Urinary bladder (tissue), 4 donors: ENCODE results near the gene ABCC1. TPM values are rescaled to one million over a fixed set of nuclear protein-coding genes. Genes with fewer than 3 reads are reported as not detected.
"Not testable (repeated sequence)": the region's sequence is repeated elsewhere in the genome, so short reads cannot be mapped to it uniquely, and the experiment has no call there.

Experiments
- DNase-seq: peaks from one replicate; pipeline ENCODE4 v3.0.0-alpha.2; 2015; ENCODE audit errors: extremely low spot score
- H3K27ac ChIP-seq: one replicate; pipeline ENCODE4 v1.5.1; 2013; ENCODE audit warnings: low read depth, mild to moderate bottlenecking, moderate library complexity
- H3K36me3 ChIP-seq: one replicate; pipeline ENCODE4 v1.6.1; 2013; ENCODE audit warnings: mild to moderate bottlenecking, moderate library complexity; ENCODE audit not compliant: insufficient read depth
- H3K4me1 ChIP-seq: one replicate; pipeline ENCODE4 v1.6.1; 2013; ENCODE audit warnings: mild to moderate bottlenecking, moderate library complexity; ENCODE audit not compliant: insufficient read depth
- H3K4me3 ChIP-seq: one replicate; pipeline ENCODE4 v1.5.1; 2013; ENCODE audit warnings: low read depth, low read length
- WGBS: extraction: QIAGEN DNeasy Blood & Tissue Kit; methylation state at CpG from one replicate; pipeline ENCODE4 v1.1.7; 2013; 5-methylcytosine and 5-hydroxymethylcytosine counted together
- polyA plus RNA-seq: library from polyadenylated mRNA; stranded (reverse); fragments of 200-250 nt; gene quantifications from one replicate; pipeline ENCODE4 v1.2.3, GENCODE V29; 2013
- total RNA-seq: library from RNA; depleted of rRNA; stranded (reverse); fragments of >200 nt; gene quantifications from one replicate; pipeline ENCODE4 v1.2.3, GENCODE V29; 2014
- donor health status: healthy with polysubstance abuse.
- donor health status: healthy.

ABCC1 gene
- total and polyA plus RNA-seq, 2 donors: 13.8 to 21.7 TPM

- WGBS: 93% methylated on average over 3 of the region's 3 CpGs
- H3K27ac ChIP-seq: no peak overlapping the region
- no peak overlapping the region for H3K4me3 ChIP-seq
- DNase-seq: no peak
- no peaks in the 10 kb centered on the region for H3K36me3 ChIP-seq
- H3K4me1 ChIP-seq: no peaks in the 10 kb centered on the region
These were observed 210.2 kb downstream of the ABCC1 start for GRCh38 chr16:16159662-16160061.

- no peak overlapping the region for H3K4me3 ChIP-seq
- no peaks in the 10 kb centered on the region for H3K4me1 ChIP-seq
- no peak for DNase-seq
- no peaks in the 10 kb centered on the region for H3K36me3 ChIP-seq
- WGBS: 80% methylated on average over 5 of the region's 5 CpGs
- H3K27ac ChIP-seq: no peak overlapping the region
These were observed 211.9 kb downstream of the ABCC1 start for GRCh38 chr16:16161319-16161718.

GRCh38 chr16:16161840-16162239, 212.4 kb downstream of the ABCC1 start:
- H3K36me3 ChIP-seq, H3K4me1 ChIP-seq, H3K27ac ChIP-seq, DNase-seq, H3K4me3 ChIP-seq: not testable (repeated sequence)
- 80% methylated on average over 5 of the region's 5 CpGs for WGBS

GRCh38 chr16:16162591-16162990, 213.2 kb downstream of the ABCC1 start:
- 79% methylated on average over 3 of the region's 3 CpGs for WGBS
- H3K36me3 ChIP-seq: no peaks in the 10 kb centered on the region
- no peak for DNase-seq

GRCh38 chr16:16163109-16163508, 213.7 kb downstream of the ABCC1 start:
- no peak overlapping the region for H3K4me3 ChIP-seq
- no peaks in the 10 kb centered on the region for H3K36me3 ChIP-seq
- no peaks in the 10 kb centered on the region for H3K4me1 ChIP-seq
- no peak for DNase-seq
- WGBS: 88% methylated on average over 4 of the region's 4 CpGs
- H3K27ac ChIP-seq: no peak overlapping the region

More at GRCh38 chr16:16162591-16162990, 213.2 kb downstream of the ABCC1 start:
- Histone ChIP-seq H3K4me3 (no peak overlapping the region), H3K4me1 (no peaks in the 10 kb centered on the region), H3K27ac (no peak overlapping the region)

GRCh38 chr16:16163571-16163970, 214.2 kb downstream of the ABCC1 start:
- Histone ChIP-seq H3K4me3 (no peak overlapping the region), H3K36me3 (no peaks in the 10 kb centered on the region), H3K4me1 (no peaks in the 10 kb centered on the region), H3K27ac (no peak overlapping the region)
- WGBS: 90% methylated on average over 5 of the region's 5 CpGs
- DNase-seq: no peak

- no peak overlapping the region for H3K4me3 ChIP-seq
- H3K36me3 ChIP-seq: no peaks in the 10 kb centered on the region
- no peaks in the 10 kb centered on the region for H3K4me1 ChIP-seq
- 90% methylated on average over 3 of the region's 3 CpGs for WGBS
- no peak overlapping the region for H3K27ac ChIP-seq
- no peak for DNase-seq
These were observed 214.8 kb downstream of the ABCC1 start for GRCh38 chr16:16164243-16164642.

GRCh38 chr16:16166085-16166484, 216.7 kb downstream of the ABCC1 start:
- WGBS: 89% methylated on average over 7 of the region's 7 CpGs
- Histone ChIP-seq H3K27ac (no peak overlapping the region), H3K36me3 (no peaks in the 10 kb centered on the region), H3K4me1 (no peaks in the 10 kb centered on the region), H3K4me3 (no peak overlapping the region)
- no peak for DNase-seq

- no peak for DNase-seq
- H3K27ac ChIP-seq: no peak overlapping the region
- no peaks in the 10 kb centered on the region for H3K4me1 ChIP-seq
- no peak overlapping the region for H3K4me3 ChIP-seq
- no peaks in the 10 kb centered on the region for H3K36me3 ChIP-seq
- 42% methylated on average over 2 of the region's 2 CpGs for WGBS
These were observed 217.5 kb downstream of the ABCC1 start for GRCh38 chr16:16166949-16167348.

GRCh38 chr16:16167927-16168326, 218.5 kb downstream of the ABCC1 start:
- Histone ChIP-seq H3K4me3 (no peak overlapping the region), H3K27ac (no peak overlapping the region), H3K36me3 (no peaks in the 10 kb centered on the region), H3K4me1 (no peaks in the 10 kb centered on the region)
- 85% methylated on average over 11 of the region's 11 CpGs for WGBS
- no peak for DNase-seq

GRCh38 chr16:16168431-16168830, 219.0 kb downstream of the ABCC1 start:
- Histone ChIP-seq H3K27ac (no peak overlapping the region), H3K36me3 (no peaks in the 10 kb centered on the region), H3K4me3 (no peak overlapping the region), H3K4me1 (no peaks in the 10 kb centered on the region)
- 89% methylated on average over 14 of the region's 14 CpGs for WGBS
- no peak for DNase-seq

- no peaks in the 10 kb centered on the region for H3K4me1 ChIP-seq
- no peak overlapping the region for H3K4me3 ChIP-seq
- 95% methylated on average over 15 of the region's 15 CpGs for WGBS
- DNase-seq: no peak
- H3K36me3 ChIP-seq: no peaks in the 10 kb centered on the region
- no peak overlapping the region for H3K27ac ChIP-seq
These were observed 220.2 kb downstream of the ABCC1 start for GRCh38 chr16:16169615-16170014.

GRCh38 chr16:16171332-16171919, 222.0 kb downstream of the ABCC1 start:
- WGBS: 90% methylated on average over 4 of the region's 4 CpGs
- H3K36me3 ChIP-seq: no peaks in the 10 kb centered on the region
- no peak overlapping the region for H3K27ac ChIP-seq
- no peaks in the 10 kb centered on the region for H3K4me1 ChIP-seq
- H3K4me3 ChIP-seq: no peak overlapping the region
- DNase-seq: no peak

GRCh38 chr16:16172991-16173390, 223.6 kb downstream of the ABCC1 start:
- WGBS: 91% methylated on average over 4 of the region's 4 CpGs

GRCh38 chr16:16175296-16175695, 225.9 kb downstream of the ABCC1 start:
- H3K27ac ChIP-seq: no peak overlapping the region
- no peak for DNase-seq

More at GRCh38 chr16:16172991-16173390, 223.6 kb downstream of the ABCC1 start:
- no peak overlapping the region for H3K27ac ChIP-seq
- H3K4me3 ChIP-seq: no peak overlapping the region
- no peaks in the 10 kb centered on the region for H3K4me1 ChIP-seq
- H3K36me3 ChIP-seq: no peaks in the 10 kb centered on the region
- no peak for DNase-seq

More at GRCh38 chr16:16175296-16175695, 225.9 kb downstream of the ABCC1 start:
- Histone ChIP-seq H3K36me3 (no peaks in the 10 kb centered on the region), H3K4me3 (no peak overlapping the region), H3K4me1 (no peaks in the 10 kb centered on the region)
- WGBS: 24% methylated on average over 5 of the region's 5 CpGs
